GM21515 (cell line): Measurements from ENCODE around the gene TTLL1.
"Not testable (repeated sequence)": the region's sequence is repeated elsewhere in the genome, so short reads cannot be mapped to it uniquely, and the experiment has no call there.

Source experiments
- ATAC-seq: cut with Tn5 transposase; IDR thresholded peaks from one replicate; pipeline ENCODE4 v1.9.1; 2021; ENCODE audit not compliant: unreplicated experiment

Gene TTLL1

DNA sequence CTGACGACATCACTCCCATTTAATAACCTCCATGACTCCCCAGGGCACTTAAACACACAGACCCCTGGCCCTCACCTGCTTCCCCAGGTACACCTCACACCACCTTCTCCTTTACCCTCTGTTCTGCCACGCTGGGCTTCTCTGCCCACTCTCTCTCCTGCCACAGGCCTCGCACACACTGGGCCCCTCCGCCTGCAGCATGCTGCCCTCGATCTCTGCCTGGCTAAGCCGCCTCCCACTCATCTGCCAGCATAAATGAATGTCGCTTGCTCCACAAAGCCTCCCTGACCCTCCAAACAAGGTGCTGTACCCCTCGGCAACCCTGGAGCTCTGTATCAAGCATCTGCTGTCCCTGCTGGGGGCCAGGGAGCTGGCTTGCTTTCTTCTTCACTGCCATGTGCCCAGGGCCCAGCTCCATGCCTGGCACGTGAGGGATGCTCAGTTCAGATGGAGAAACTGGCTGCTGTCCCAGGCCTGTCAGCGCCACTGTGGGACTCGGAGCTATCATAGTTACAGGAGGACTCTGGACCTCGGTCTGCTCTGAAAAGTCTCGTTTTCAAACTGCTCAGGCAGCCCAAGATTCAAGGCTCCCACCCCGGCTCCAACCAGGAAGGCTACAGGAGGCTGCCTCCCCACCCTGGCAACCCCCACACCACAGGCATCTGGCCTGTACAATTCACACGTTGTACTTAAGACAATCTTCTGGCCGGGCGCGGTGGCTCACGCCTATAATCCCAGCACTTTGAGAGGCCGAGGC lies 11.9 kb downstream of the TTLL1 start:
- ATAC-seq, result no peak

GRCh38 chr22:43066844-43067385 lies 22.3 kb downstream of the TTLL1 start:
- ATAC-seq, result no peak

DNA sequence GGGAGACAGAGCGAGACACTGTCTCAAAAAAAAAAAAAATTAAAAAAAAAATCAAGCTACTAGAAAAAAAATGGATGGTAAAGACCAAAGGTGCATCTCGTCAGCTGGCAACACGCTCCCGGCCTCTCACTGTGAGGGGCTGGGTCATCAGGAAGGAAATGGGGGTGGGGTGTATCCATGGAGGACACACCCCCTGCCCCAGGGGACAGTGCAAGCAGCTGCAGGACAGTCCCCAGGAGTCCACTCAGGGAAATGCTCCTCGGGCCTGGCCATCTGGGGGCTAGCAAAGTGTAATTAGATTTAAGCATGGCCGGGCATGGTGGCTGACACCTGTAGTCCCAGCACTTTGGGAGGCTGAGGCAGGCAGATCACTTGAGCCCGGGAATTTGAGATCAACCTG lies 23.1 kb downstream of the TTLL1 start:
- ATAC-seq, result no peak

DNA sequence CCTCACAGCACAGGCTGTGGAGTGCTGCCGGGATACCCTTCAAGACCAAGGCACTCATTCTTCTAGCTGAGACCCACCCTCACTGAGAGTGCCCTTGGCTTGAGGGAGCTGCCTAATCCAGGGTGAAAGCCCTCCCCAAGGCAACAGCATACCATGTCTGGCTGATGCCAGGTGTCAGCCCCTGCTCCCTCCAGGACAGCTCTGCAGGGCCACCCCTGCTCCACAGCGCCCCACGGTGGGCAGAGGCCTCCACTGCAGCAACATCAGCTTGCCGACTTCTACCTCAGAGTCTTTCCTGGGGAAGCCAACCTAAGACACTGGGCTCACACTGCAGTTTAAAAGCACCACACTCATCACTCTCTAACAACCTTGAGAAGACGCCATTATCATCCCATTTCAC lies 29.0 kb downstream of the TTLL1 start:
- no peak for ATAC-seq

- ATAC-seq, result no peak
These were observed 31.6 kb downstream of the TTLL1 start for GRCh38 chr22:43057641-43058040.

GRCh38 chr22:43053176-43053575 lies 36.0 kb downstream of the TTLL1 start:
- no peak for ATAC-seq

- no peak for ATAC-seq
These were observed 38.2 kb downstream of the TTLL1 start for GRCh38 chr22:43050995-43051394.

DNA sequence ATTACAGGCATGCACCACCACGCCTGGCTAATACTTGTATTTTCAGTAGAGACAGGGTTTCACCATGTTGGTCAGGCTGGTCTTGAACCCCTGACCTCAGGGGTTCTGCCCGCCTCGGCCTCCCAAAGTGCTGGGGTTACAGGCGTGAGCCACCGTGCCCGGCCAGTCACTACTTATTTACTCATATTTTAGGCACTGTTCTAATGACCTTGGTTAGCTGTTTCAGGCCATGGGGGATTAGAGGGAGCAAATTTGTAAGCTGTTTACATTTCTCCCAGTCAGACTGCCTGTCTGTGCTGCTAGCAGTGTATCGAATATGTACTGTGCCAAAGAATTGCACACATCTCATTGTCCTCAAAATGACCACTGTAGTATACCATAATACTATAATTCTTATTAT lies 41.6 kb downstream of the TTLL1 start:
- no peak for ATAC-seq

GRCh38 chr22:43044290-43044712 lies 44.9 kb downstream of the TTLL1 start:
- no peak for ATAC-seq

GRCh38 chr22:43042101-43042780 lies 47.0 kb downstream of the TTLL1 start:
- no peak for ATAC-seq

DNA sequence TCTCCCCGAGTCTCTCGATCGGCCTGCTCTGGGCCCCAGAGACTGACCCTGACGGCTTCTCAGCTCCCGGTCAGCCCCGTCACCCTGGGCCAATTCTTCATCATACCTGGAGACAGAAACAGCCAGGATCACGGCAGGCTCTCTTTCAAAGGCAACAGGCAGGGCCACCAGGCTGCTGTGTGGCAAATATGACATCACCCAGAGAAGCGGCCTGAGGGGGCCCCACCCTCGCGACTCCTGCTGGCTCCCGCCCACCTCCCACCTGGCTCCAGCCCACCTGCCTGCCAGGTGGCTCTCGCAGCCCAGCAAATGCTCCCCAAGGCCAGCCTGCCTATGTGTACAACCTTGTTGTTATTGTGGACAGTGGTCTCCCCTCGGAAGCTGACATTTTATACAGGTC lies 49.4 kb downstream of the TTLL1 start:
- no peak for ATAC-seq

- ATAC-seq, result no peak
These were observed 50.9 kb downstream of the TTLL1 start for GRCh38 chr22:43038325-43038724.

- ATAC-seq, result no peak
These were observed 52.8 kb downstream of the TTLL1 start for GRCh38 chr22:43036282-43036829.

- no peak for ATAC-seq
These were observed 53.9 kb downstream of the TTLL1 start for GRCh38 chr22:43035250-43035649.

DNA sequence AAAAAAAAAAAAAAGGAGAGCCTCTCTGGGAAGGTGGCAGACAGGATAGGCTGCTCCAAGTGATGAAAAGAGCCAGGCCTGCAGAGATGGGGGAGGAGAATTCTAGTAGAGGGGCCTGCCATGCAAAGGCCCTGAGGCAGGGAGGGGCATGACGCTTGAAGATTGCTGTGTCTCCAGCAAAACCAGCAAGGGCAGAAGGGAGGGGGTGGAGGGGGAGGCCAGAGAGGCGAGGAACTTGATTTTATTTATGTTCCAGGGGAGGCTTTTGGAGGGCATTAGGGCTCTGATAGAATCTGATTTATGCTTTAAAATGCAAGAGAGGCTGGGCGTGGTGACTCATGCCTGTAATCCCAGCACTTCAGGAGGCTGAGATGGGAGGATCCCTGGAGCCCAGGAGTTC lies 57.6 kb downstream of the TTLL1 start:
- no peak for ATAC-seq

DNA sequence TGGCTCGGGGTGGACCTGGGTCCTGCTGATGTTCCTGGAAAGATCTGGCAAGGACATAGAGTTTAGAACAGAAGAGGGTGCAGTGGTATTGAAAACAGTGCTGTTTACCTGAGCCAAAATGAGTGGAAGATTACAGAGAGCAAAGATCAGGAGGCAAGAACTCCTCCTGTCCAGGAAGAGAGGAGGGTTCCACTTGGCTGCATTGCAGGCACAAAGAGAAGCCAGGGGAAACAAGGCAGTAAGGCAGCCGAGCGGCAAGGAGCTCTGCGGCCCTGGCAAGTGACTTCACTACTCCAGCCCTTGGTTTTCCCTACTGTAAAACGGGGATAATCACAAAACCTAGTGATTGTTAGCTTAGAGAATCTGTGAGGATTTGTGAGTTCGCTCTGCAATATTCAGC lies 70.6 kb downstream of the TTLL1 start:
- ATAC-seq, result no peak

DNA sequence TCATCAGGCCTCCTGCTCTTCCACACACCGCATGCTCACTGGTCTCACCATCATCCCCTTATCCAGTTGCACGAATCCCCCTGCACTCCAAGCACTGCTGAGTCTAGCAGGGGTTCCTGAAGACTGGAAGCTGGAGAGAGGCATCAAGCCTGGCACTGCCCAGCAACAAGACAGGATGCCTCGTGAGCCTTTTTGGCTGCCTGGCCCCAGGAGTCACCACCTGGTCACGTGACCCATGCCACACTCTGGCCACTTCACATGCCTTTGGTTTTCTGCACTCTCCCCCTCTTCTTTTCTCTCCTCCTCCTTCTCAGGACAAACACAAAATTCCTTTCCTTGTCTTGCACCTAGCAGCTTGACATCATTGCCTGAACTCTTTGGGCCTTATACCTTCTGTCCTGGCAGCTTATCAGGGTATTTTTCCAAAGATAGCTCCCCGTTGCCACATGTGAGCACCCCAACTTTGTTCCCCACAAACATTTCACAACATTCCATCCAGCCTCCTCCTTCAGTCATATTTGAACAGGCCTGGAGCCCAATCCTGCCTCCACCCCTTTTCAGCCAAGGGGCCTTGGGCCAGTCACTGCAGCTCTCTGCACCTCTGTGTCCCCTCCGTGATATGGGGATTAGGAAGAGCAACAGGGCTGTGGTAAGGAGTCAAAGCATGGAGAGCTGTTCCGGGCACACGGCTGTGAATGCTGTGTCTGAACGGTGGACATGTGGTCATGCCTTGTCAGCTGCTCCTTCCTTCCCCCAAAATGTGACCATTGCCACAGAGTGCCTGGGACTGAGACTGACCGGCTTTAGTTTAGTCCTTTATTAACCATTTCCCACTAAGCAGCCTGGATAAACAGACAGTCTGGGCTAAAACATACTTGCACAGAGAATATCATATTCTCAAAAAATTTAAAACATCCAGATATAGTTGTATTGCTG lies 71.4 kb downstream of the TTLL1 start:
- no peak for ATAC-seq

DNA sequence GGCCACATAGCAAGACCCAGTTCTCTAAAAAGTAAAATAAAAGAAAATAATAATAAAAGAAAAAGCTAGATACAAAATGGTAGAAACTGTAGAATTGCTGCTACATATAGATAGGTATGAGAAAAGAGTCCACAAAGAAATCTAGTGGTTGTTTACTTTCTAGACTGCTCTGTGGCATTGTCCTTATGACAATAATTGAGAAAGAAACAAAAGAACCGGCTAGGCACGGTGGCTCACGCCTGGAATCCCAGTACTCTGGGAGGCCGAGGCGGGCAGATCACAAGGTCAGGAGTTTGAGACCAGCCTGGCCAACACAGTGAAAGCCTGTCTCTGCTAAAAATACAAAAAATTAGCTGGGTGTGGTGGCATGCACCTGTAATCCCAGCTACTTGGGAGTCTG lies 73.0 kb downstream of the TTLL1 start:
- not testable (repeated sequence) for ATAC-seq

- ATAC-seq, result no peak
These were observed 73.5 kb downstream of the TTLL1 start for GRCh38 chr22:43015677-43016042.

DNA sequence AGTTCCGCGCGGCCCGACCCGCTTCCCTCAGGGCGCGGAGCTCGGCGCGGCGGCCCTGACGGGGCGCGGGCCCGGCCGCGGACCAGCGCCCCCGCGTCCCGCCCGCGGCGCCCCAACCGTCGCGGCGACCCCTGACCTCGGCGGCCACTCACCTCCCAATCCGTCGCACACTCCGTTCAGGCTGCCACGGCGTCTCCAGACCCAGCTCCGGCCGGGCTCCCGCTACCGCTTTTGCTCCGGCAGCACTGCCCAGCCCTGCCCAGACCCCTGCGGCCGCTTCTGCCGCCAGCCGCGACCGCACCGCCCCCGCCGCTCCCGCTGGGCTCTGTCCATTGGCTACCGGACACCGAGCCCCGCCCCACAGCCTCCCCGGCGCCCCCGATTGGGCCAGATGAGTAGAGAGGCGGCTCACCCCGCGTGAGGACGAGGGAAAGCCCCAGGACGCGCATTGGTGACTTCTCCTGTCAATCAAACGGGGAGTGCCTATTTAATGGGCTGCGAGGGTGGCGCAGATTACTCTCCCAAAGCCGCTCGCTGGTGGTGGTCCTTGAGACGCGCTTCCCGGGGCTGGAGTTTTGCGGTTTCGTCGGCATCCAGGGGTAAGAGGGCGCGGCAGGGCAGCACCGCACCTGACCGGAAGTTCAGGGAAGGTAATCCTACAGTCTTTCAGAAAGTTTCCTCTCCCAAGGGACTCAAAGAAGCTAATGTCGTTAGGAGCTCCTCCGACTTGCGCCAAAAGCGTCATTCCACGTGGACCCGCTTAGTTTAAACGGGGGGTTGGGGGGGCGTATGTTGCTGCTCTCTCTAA lies 74.1 kb downstream of the TTLL1 start, which contains the start of gene PACSIN2:
TSS of gene PACSIN2 (minus strand) at position 281 of the 808 bp plus-strand sequence. CDS start 103,069 bp downstream, outside the sequence.
- peak; percentile 91 for ATAC-seq
